Endothelial cell of umbilical vein (primary cell): ENCODE data around the gene RAB14.

ENCODE experiments used
- EZH2 ChIP-seq: IDR thresholded peaks from 2 replicates; pipeline ENCODE4 v1.6.1; 2012; ENCODE audit warnings: borderline replicate concordance, low read depth, mild to moderate bottlenecking, moderate library complexity, low read length, inconsistent platforms; ENCODE audit not compliant: severe bottlenecking
- JUN ChIP-seq: IDR thresholded peaks from 2 replicates; pipeline ENCODE4 v1.6.1; 2011; ENCODE audit warnings: borderline replicate concordance, low read depth; ENCODE audit not compliant: insufficient read length, insufficient read depth
- POLR2A ChIP-seq: IDR thresholded peaks from 2 replicates; pipeline ENCODE4 v1.6.1; 2012; ENCODE audit warnings: low read depth, mild to moderate bottlenecking, control low read depth, low read length
- POLR2AphosphoS5 ChIP-seq: IDR thresholded peaks from 2 replicates; pipeline ENCODE4 v1.6.1; 2012; ENCODE audit warnings: low read depth, mild to moderate bottlenecking, control low read depth, low read length, moderate library complexity; ENCODE audit not compliant: insufficient read depth
- TF ChIP-seq, protein P1 (sequence below), 2 donors: IDR thresholded peaks; 1 replicate in 1 of 2; 2 replicates in 1 of 2; pipeline ENCODE4 v1.5.1; 2011; ENCODE audit warnings: low read length in 2 of 2, mild to moderate bottlenecking in 2 of 2, moderate library complexity in 2 of 2, control low read depth in 1 of 2, inconsistent platforms in 1 of 2, low read depth in 1 of 2; ENCODE audit not compliant: insufficient read depth in 1 of 2; ENCODE audit errors: extremely low read depth in 1 of 2

DNA sequence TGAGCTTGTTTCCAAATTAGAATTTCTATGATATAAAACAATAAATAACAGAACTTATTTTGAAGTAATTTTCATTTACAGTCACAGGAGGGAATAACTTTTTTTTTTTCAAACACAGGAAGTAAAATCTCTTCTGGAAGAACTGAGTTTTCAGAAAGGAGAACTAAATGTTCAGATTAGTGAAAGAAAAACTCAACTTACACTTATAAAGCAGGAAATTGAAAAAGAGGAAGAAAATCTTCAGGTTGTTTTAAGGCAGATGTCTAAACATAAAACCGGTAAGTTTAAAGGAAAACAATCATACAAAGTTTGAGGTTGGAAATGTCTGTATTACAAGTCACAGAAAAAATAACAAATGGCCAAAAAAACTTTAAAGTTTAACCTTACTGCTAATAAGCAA is 41.6 kb downstream of the RAB14 start:
- TF ChIP-seq POLR2A, result no peak
- TF ChIP-seq, protein P1, sequence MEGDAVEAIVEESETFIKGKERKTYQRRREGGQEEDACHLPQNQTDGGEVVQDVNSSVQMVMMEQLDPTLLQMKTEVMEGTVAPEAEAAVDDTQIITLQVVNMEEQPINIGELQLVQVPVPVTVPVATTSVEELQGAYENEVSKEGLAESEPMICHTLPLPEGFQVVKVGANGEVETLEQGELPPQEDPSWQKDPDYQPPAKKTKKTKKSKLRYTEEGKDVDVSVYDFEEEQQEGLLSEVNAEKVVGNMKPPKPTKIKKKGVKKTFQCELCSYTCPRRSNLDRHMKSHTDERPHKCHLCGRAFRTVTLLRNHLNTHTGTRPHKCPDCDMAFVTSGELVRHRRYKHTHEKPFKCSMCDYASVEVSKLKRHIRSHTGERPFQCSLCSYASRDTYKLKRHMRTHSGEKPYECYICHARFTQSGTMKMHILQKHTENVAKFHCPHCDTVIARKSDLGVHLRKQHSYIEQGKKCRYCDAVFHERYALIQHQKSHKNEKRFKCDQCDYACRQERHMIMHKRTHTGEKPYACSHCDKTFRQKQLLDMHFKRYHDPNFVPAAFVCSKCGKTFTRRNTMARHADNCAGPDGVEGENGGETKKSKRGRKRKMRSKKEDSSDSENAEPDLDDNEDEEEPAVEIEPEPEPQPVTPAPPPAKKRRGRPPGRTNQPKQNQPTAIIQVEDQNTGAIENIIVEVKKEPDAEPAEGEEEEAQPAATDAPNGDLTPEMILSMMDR (IDR thresholded peaks at IDR 0.05; ENCODE audit: extremely low read depth in 1 of 2, insufficient read depth in 1 of 2, low read depth in 1 of 2, low read length in 2 of 2), result no peak
- no peak for TF ChIP-seq JUN
- TF ChIP-seq EZH2, result no peak
- TF ChIP-seq POLR2AphosphoS5, result no peak
